ENCODE data around the gene RTN4RL1.

- TF ChIP-seq CTCF (IDR thresholded peaks at IDR 0.05) (no peak), POLR2A (IDR thresholded peaks at IDR 0.05) (no peak), POLR2AphosphoS5 (IDR thresholded peaks at IDR 0.05) (no peak)
Observed at GRCh38 chr17:1897105-1897656, 128.0 kb downstream of the RTN4RL1 start.
